H9 (cell line): ENCODE measurements around the gene TMEM108. TPM values are rescaled to one million over a fixed set of nuclear protein-coding genes. Genes with fewer than 3 reads are reported as not detected.
A peak's percentile ranks its signal among the peaks of the same experiment; 100 is the strongest.

Source experiments
- DNase-seq: peaks from one replicate; pipeline ENCODE4 v3.0.0-alpha.2; 2017
- H2AFZ ChIP-seq: one replicate; pipeline ENCODE4 v1.6.1; 2013; ENCODE audit warnings: mild to moderate bottlenecking, low read length, control low read depth, moderate library complexity
- H2AK5ac ChIP-seq: 2 replicates; pipeline ENCODE4 v1.6.1; 2013; ENCODE audit warnings: low read length, control low read depth, mixed read lengths; ENCODE audit not compliant: insufficient read length
- H2BK120ac ChIP-seq: one replicate; pipeline ENCODE4 v1.6.1; 2013; ENCODE audit warnings: low read depth, mild to moderate bottlenecking, low read length, control low read depth, inconsistent platforms; ENCODE audit not compliant: poor library complexity, severe bottlenecking
- H2BK12ac ChIP-seq: 2 replicates; pipeline ENCODE4 v1.6.1; 2013; ENCODE audit warnings: low read length, control low read depth, mixed read lengths, low read depth; ENCODE audit not compliant: insufficient read length
- H2BK15ac ChIP-seq: 2 replicates; pipeline ENCODE4 v1.6.1; 2013; ENCODE audit warnings: low read depth, low read length, control low read depth
- H2BK20ac ChIP-seq: one replicate; pipeline ENCODE4 v1.6.1; 2013; ENCODE audit warnings: low read depth, mild to moderate bottlenecking, low read length, control low read depth, inconsistent platforms; ENCODE audit not compliant: poor library complexity, severe bottlenecking
- H2BK5ac ChIP-seq: 2 replicates; pipeline ENCODE4 v1.6.1; 2013; ENCODE audit warnings: low read length, control low read depth, mixed read lengths; ENCODE audit not compliant: insufficient read length
- H3K14ac ChIP-seq: 2 replicates; pipeline ENCODE4 v1.6.1; 2013; ENCODE audit warnings: low read length, control low read depth; ENCODE audit not compliant: insufficient read depth
- H3K18ac ChIP-seq: 2 replicates; pipeline ENCODE4 v1.6.1; 2013; ENCODE audit warnings: low read depth, mild to moderate bottlenecking, mixed read lengths, low read length, control low read depth; ENCODE audit not compliant: insufficient read length
- H3K23ac ChIP-seq: 2 replicates; pipeline ENCODE4 v1.6.1; 2013; ENCODE audit warnings: low read length, control low read depth, mixed read lengths, low read depth; ENCODE audit not compliant: insufficient read length
- H3K23me2 ChIP-seq: 2 replicates; pipeline ENCODE4 v1.6.1; 2013; ENCODE audit warnings: low read depth, mild to moderate bottlenecking, mixed read lengths, low read length, control low read depth; ENCODE audit not compliant: insufficient read length, poor library complexity, severe bottlenecking
- H3K27ac ChIP-seq: 2 replicates; pipeline ENCODE4 v1.5.1; 2013; ENCODE audit warnings: low read length, control low read depth, mixed read lengths, low read depth; ENCODE audit not compliant: insufficient read length
- H3K27me3 ChIP-seq: 2 replicates; pipeline ENCODE4 v1.6.1; 2013; ENCODE audit warnings: low read length, control low read depth, inconsistent platforms; ENCODE audit not compliant: insufficient read depth
- H3K4ac ChIP-seq: 2 replicates; pipeline ENCODE4 v1.6.1; 2013; ENCODE audit warnings: low read depth, mild to moderate bottlenecking, control low read depth, inconsistent platforms, low read length, moderate library complexity
- H3K4me1 ChIP-seq: 2 replicates; pipeline ENCODE4 v1.6.1; 2013; ENCODE audit warnings: low read length, control low read depth, inconsistent platforms; ENCODE audit not compliant: insufficient read depth
- H3K4me2 ChIP-seq: 2 replicates; pipeline ENCODE4 v1.6.1; 2013; ENCODE audit warnings: low read length, control low read depth, mixed read lengths; ENCODE audit not compliant: insufficient read length, insufficient read depth
- H3K56ac ChIP-seq: 2 replicates; pipeline ENCODE4 v1.6.1; 2013; ENCODE audit warnings: low read depth, mild to moderate bottlenecking, mixed read lengths, low read length, control low read depth; ENCODE audit not compliant: insufficient read length
- H3K79me1 ChIP-seq: 2 replicates; pipeline ENCODE4 v1.6.1; 2013; ENCODE audit warnings: low read depth, mild to moderate bottlenecking, moderate library complexity, low read length, control low read depth, inconsistent platforms; ENCODE audit not compliant: insufficient read depth, poor library complexity, severe bottlenecking
- H3K79me2 ChIP-seq: 2 replicates; pipeline ENCODE4 v1.6.1; 2013; ENCODE audit warnings: low read length, control low read depth, inconsistent platforms; ENCODE audit not compliant: insufficient read depth
- H3K9ac ChIP-seq: 2 replicates; pipeline ENCODE4 v1.6.1; 2013; ENCODE audit warnings: low read length, control low read depth, mixed read lengths; ENCODE audit not compliant: insufficient read length; ENCODE audit errors: extremely low read depth
- H3K9me3 ChIP-seq: one replicate; pipeline ENCODE4 v1.6.1; 2013; ENCODE audit warnings: low read depth, low read length, inconsistent platforms; ENCODE audit not compliant: control insufficient read depth
- H3T11ph ChIP-seq: one replicate; pipeline ENCODE4 v1.6.1; 2013; ENCODE audit warnings: mild to moderate bottlenecking, low read length, control low read depth, inconsistent platforms
- H4K20me1 ChIP-seq: one replicate; pipeline ENCODE4 v1.6.1; 2013; ENCODE audit not compliant: control insufficient read depth, insufficient read length, insufficient read depth
- H4K5ac ChIP-seq: 2 replicates; pipeline ENCODE4 v1.6.1; 2013; ENCODE audit warnings: low read depth, mild to moderate bottlenecking, mixed read lengths, low read length, control low read depth; ENCODE audit not compliant: insufficient read length
- H4K8ac ChIP-seq: replicated peaks from 2 replicates; pipeline ENCODE4 v1.6.1; 2013; ENCODE audit warnings: low read length, control low read depth, mixed read lengths, low read depth; ENCODE audit not compliant: insufficient read length
- H4K91ac ChIP-seq: 2 replicates; pipeline ENCODE4 v1.6.1; 2013; ENCODE audit warnings: low read depth, mild to moderate bottlenecking, moderate library complexity, mixed read lengths, low read length, control low read depth; ENCODE audit not compliant: insufficient read length
- H3K27ac Mint-ChIP-seq, 3 experiments: 2 replicates in 2 of 3; 3 replicates in 1 of 3; pipeline ENCODE4 v1.8.0; 2020 to 2021; ENCODE audit warnings: mixed read lengths in 3 of 3, mild to moderate bottlenecking in 1 of 3, moderate library complexity in 1 of 3
- H3K27me3 Mint-ChIP-seq: 2 replicates; pipeline ENCODE4 v1.8.0; 2021; ENCODE audit warnings: low read depth, mild to moderate bottlenecking, moderate library complexity, mixed read lengths
- H3K36me3 Mint-ChIP-seq, 3 experiments: 2 replicates in 2 of 3; 3 replicates in 1 of 3; pipeline ENCODE4 v1.8.0; 2020 to 2021; ENCODE audit warnings: low read depth in 3 of 3, mixed read lengths in 3 of 3; ENCODE audit not compliant: insufficient read depth in 1 of 3
- H3K4me1 Mint-ChIP-seq, 2 experiments: 2 replicates each; pipeline ENCODE4 v1.8.0; 2020; ENCODE audit warnings: mixed read lengths in 2 of 2
- H3K4me3 Mint-ChIP-seq, 2 experiments: 2 replicates in 1 of 2; 3 replicates in 1 of 2; pipeline ENCODE4 v1.8.0; 2020 to 2021; ENCODE audit warnings: mild to moderate bottlenecking in 2 of 2, mixed read lengths in 2 of 2, moderate library complexity in 1 of 2
- H3K9me3 Mint-ChIP-seq, 2 experiments: 2 replicates in 1 of 2; 3 replicates in 1 of 2; pipeline ENCODE4 v1.8.0; 2020; ENCODE audit warnings: mild to moderate bottlenecking in 2 of 2, mixed read lengths in 2 of 2, moderate library complexity in 1 of 2
- CTCF ChIP-seq: fragments of 200-600 bp; sonication (generic); conservative IDR thresholded peaks from 3 replicates; pipeline ENCODE4 v1.8.0; 2021; ENCODE audit warnings: antibody characterized with exemption, mild to moderate bottlenecking
- WGBS: extraction: QIAGEN DNeasy Blood & Tissue Kit; methylation state at CpG from one replicate; pipeline ENCODE4 v1.1.7; 2013; ENCODE audit warnings: missing lambda C conversion rate, low lambda C conversion rate, mixed read lengths; ENCODE audit not compliant: insufficient read length; ENCODE audit errors: extremely low coverage; 5-methylcytosine and 5-hydroxymethylcytosine counted together
- total RNA-seq: library from RNA; stranded (reverse); gene quantifications from 2 replicates; pipeline ENCODE4 v1.2.1, GENCODE V29; 2021

TMEM108 gene
- total RNA-seq, 1 experiment from 2014 or later, result 5.0 TPM

GRCh38 chr3:133300102-133300501 lies 261.9 kb downstream of the TMEM108 start:
- H3K36me3 Mint-ChIP-seq, result no peaks in the 10 kb centered on the region; a peak in 1 of 7 replicates
- H3K27ac ChIP-seq, result no peak overlapping the region
- no peak overlapping the region for H3K4ac ChIP-seq

More at GRCh38 chr3:133300102-133300501, 261.9 kb downstream of the TMEM108 start:
- H2BK5ac ChIP-seq, result no peak overlapping the region
- H3K4me3 Mint-ChIP-seq, result no peak overlapping the region
- H4K5ac ChIP-seq, result no peak overlapping the region
- no peak overlapping the region for H2BK20ac ChIP-seq
- H4K8ac ChIP-seq, result no peak overlapping the region
- no peaks in the 10 kb centered on the region for H3K27me3 ChIP-seq
- H3K9me3 ChIP-seq, result no peaks in the 10 kb centered on the region
- H3K23ac ChIP-seq, result no peak overlapping the region
- DNase-seq, result no peak
- WGBS, result no CpG with 5 or more reads among the region's 4 CpGs
- no peaks in the 10 kb centered on the region for H3K79me2 ChIP-seq
- H3K27ac Mint-ChIP-seq, result peak overlapping the region in 1 of 3 experiments; percentile 21; a peak in 1 of 7 replicates
- no peak overlapping the region for H2BK15ac ChIP-seq
- no peak overlapping the region for H2BK12ac ChIP-seq
- no peaks in the 10 kb centered on the region for H3K23me2 ChIP-seq
- H3K4me1 Mint-ChIP-seq, result peaks cover 10 to 19% of the 10 kb centered on the region in 2 experiments
- no peak overlapping the region for H3T11ph ChIP-seq
- peaks cover 4% of the 10 kb centered on the region; the same call in 1 of the 2 replicates for H3K4me1 ChIP-seq
- no peak overlapping the region for H3K9ac ChIP-seq
- no peaks in the 10 kb centered on the region for H3K27me3 Mint-ChIP-seq
- no peak overlapping the region for H3K56ac ChIP-seq
- no peak overlapping the region for H3K14ac ChIP-seq
- no peak overlapping the region for H2AFZ ChIP-seq
- no peaks in the 10 kb centered on the region for H4K20me1 ChIP-seq
- no peak overlapping the region for H3K18ac ChIP-seq
- peaks cover 0 to 2% of the 10 kb centered on the region in 2 experiments; a peak in 1 of 5 replicates for H3K9me3 Mint-ChIP-seq
- H4K91ac ChIP-seq, result no peak overlapping the region
- TF ChIP-seq CTCF, result no peak
- H2AK5ac ChIP-seq, result no peak overlapping the region
- H2BK120ac ChIP-seq, result no peak overlapping the region
- no peak overlapping the region for H3K4me2 ChIP-seq
- no peaks in the 10 kb centered on the region for H3K79me1 ChIP-seq
